ENCODE data around the gene SRRM1. TPM values are rescaled to one million over a fixed set of nuclear protein-coding genes. Genes with fewer than 3 reads are reported as not detected.
"Not testable (repeated sequence)": the region's sequence is repeated elsewhere in the genome, so short reads cannot be mapped to it uniquely, and the experiment has no call there.

The SRRM1 gene
- total RNA-seq, 4 donors from 2014 or later, result 89.6 to 137 (median 120) TPM

DNA sequence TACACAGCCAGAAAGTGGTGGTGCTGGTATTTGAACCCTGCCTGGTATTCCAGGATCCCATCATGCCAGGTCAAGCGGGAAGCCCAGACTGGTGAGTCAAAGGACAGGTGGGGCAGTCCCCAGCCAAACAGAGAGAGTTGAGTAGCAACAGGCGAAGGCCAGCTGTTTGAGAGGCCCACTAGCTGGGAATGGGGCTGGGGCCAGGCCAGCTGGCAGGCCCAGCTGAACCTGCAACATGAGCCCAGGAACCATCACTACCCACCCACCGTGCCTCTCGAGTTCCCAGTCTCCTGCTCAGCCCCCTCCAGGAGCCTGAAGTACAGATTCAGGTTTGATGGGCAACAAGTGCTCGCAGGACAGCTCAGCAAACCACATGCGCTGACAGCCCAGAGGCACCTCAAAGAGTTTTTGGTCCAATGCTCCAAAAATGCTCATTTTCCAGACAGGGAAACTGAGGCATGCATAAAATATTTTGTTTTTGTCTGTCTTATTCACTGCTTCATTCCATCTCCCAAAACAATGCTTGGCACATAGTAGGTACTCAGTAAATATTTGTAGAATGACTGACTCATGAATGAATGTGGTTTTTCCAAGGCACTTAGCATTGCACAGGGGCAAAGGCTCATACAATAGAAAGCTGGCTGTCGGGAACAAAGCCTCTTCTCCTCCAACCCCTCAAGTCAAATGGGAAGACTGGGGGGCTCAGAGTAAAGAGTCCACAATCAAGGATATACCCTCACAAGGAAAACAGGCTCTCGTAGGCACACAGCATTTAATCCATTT is 59.6 kb downstream of the SRRM1 start:
- TF ChIP-seq, protein P1, sequence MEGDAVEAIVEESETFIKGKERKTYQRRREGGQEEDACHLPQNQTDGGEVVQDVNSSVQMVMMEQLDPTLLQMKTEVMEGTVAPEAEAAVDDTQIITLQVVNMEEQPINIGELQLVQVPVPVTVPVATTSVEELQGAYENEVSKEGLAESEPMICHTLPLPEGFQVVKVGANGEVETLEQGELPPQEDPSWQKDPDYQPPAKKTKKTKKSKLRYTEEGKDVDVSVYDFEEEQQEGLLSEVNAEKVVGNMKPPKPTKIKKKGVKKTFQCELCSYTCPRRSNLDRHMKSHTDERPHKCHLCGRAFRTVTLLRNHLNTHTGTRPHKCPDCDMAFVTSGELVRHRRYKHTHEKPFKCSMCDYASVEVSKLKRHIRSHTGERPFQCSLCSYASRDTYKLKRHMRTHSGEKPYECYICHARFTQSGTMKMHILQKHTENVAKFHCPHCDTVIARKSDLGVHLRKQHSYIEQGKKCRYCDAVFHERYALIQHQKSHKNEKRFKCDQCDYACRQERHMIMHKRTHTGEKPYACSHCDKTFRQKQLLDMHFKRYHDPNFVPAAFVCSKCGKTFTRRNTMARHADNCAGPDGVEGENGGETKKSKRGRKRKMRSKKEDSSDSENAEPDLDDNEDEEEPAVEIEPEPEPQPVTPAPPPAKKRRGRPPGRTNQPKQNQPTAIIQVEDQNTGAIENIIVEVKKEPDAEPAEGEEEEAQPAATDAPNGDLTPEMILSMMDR (IDR thresholded peaks at IDR 0.05), result no peak
- no peak for TF ChIP-seq POLR2A (IDR thresholded peaks at IDR 0.05)
- Histone ChIP-seq H3K4me3 (replicated peaks in 1 of 3) (no peak overlapping the region), H3K27me3 (no peaks in the 10 kb centered on the region), H3K36me3 (no peaks in the 10 kb centered on the region), H3K27ac (no peak overlapping the region), H3K9me3 (no peaks in the 10 kb centered on the region), H3K4me1 (peaks cover 7 to 11% of the 10 kb centered on the region in 2 donors)
- WGBS, 2 donors, result 57 to 63% methylated on average over 4 to 8 of the region's 8 CpGs
- intact Hi-C loops (cut with DNase I), result no loop called here
- DNase-seq, result peak; percentile 16 to 23

DNA sequence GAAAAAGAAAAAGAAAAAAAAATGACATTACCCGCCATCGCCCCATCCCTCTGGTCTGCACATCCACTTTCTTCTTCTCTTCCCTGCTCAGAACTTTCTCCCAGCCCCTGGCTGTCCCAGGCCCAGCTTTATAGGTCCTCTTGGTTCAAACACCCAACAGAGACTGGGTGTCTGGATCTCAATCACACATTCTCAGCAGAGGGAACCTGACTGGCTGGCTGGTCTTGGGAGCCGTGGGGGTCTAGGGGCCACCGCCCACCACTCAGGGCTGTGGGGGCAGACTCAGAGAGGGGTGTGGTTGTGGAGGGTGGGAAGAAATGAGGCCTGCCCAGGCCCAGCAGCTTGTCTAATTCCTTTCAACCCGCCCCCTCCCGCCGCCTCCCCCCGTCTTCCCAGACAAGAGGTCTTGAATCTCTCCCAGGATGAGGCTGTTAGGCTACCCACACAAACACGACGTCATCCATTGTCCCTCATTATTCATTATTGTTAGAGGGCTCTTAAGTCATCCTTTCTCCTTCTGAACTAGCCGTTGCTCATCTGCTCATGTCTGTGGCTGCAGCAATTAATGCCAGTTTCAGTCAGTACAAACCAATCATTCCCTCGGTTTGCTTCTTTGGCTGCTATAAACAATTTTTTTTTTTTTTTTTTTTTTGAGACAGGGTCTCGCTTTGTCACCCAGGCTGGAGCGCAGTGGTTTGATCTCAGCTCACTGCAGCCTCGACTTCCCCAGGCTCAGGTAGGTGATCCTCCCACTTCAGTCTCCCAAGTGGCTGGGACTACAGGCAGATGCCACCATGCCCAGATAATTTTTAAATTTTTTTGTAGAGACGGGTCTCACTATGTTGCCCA is 61.5 kb downstream of the SRRM1 start:
- no peaks in the 10 kb centered on the region for H3K36me3 ChIP-seq
- DNase-seq, result no peak
- peak overlapping the region in 1 of 3 donors; percentile 54 for H3K27ac ChIP-seq
- H3K9me3 ChIP-seq, result no peaks in the 10 kb centered on the region
- H3K4me3 ChIP-seq (replicated peaks in 1 of 3), result no peak overlapping the region
- H3K27me3 ChIP-seq, result no peaks in the 10 kb centered on the region
- 73 to 79% methylated on average over 14 to 16 of the region's 16 CpGs for WGBS, 2 donors
- intact Hi-C loops (cut with DNase I), result no loop called here
- TF ChIP-seq POLR2A (IDR thresholded peaks at IDR 0.05), result no peak
- TF ChIP-seq, protein P1 (IDR thresholded peaks at IDR 0.05), result no peak
- H3K4me1 ChIP-seq, result peaks cover 7 to 11% of the 10 kb centered on the region in 2 donors

DNA sequence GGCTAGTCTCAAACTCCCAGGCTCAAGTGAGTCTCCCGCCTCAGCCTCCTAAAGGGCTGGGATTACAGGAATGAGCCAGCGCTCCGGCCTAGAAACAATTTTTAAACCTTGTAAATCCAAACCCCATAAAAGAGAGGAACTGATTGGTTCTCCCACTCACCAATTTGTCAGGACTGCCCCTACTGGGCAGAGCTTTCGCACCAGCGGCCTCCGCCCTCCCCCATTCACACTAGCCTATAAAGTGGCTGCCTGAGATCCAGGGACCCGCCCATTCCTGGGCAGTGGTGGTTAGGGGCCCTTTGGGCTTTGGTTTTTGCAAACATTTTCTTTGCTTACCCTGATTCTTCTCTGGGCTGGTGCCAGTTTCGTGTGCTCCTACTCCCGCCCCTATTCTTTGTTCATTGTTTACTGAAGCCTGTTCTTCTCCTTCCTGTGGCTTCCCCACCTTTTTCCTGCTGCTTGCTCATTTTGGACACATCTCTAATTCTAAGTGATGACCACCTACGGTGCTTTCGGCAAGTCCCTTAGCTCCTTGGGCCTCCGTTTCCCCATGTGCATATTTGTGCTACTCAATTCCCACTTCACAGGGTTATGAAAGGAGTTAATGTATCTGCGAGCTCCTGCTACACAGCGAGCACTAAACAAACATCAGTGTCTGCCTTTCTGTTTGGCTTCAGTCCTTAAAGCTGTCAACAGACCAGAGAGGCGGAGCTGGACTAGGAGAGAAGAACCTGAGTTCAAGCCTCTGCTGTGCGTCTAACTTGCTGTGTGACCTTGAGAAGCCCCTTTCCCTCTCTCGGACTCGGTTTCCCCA is 62.4 kb downstream of the SRRM1 start:
- 18 to 29% methylated on average over 17 to 18 of the region's 18 CpGs for WGBS, 2 donors
- H3K27ac ChIP-seq, result peak overlapping the region in 2 of 3 donors; percentile 45 to 54
- peak in 1 of 2 donors; percentile 12 for TF ChIP-seq POLR2A (IDR thresholded peaks at IDR 0.05)
- TF ChIP-seq, protein P1 (IDR thresholded peaks at IDR 0.05), result no peak
- H3K36me3 ChIP-seq, result no peaks in the 10 kb centered on the region
- peaks cover 7 to 11% of the 10 kb centered on the region in 2 donors for H3K4me1 ChIP-seq
- H3K9me3 ChIP-seq, result no peaks in the 10 kb centered on the region
- intact Hi-C loops (cut with DNase I), result no loop called here
- no peaks in the 10 kb centered on the region for H3K27me3 ChIP-seq
- peak; percentile 85 for DNase-seq
- no peak overlapping the region for H3K4me3 ChIP-seq (replicated peaks in 1 of 3)

DNA sequence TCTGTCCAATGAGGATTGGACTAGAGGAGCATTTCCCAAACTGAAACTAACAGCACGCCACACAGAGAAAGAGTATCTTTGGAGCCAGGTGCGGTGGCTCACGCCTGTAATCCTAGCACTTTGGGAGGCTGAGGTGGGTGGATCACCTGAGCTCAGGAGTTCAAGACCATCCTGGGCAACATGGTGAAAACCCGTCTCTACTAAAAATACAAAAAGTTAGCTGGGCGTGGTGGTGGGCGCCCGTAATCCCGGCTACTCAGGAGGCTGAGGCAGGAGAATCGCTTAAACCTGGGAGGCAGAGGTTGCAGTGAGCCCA is 62.9 kb downstream of the SRRM1 start:
- Histone ChIP-seq H3K27ac (peak overlapping the region in 2 of 3 donors; percentile 45 to 54), H3K4me1 (peaks cover 7 to 11% of the 10 kb centered on the region in 2 donors)
- H3K36me3 ChIP-seq; H3K4me3 ChIP-seq (replicated peaks in 1 of 3); H3K9me3 ChIP-seq; H3K27me3 ChIP-seq; intact Hi-C loops (cut with DNase I); DNase-seq: not testable (repeated sequence)
- 94 to 95% methylated on average over 9 of the region's 9 CpGs for WGBS, 2 donors

DNA sequence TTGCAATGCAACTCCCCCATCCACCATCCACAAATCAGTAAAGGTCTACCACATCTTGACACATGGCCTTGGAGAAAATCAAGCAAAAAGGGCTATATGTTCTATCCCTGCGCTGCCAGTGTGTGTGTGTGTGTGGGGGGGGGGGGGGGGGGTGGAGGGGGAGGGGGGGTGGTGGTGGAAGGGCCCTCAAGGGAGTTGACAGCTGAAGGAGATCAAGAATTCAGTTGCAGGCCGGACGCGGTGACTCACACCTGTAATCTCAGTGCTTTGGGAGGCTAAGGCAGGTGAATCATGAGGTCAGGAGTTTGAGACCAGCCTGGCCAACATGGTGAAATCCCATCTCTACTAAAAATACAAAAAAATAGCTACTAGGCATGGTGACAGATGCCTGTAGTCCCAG is 64.6 kb downstream of the SRRM1 start:
- 94 to 96% methylated on average over 4 of the region's 4 CpGs for WGBS, 2 donors
- no peak overlapping the region for H3K27ac ChIP-seq

More for the DNA sequence above, 64.6 kb downstream of the SRRM1 start:
- no peak for TF ChIP-seq POLR2A (IDR thresholded peaks at IDR 0.05)
- TF ChIP-seq, protein P1 (IDR thresholded peaks at IDR 0.05), result no peak
- H3K36me3 ChIP-seq, result no peaks in the 10 kb centered on the region
- no peaks in the 10 kb centered on the region for H3K27me3 ChIP-seq
- H3K9me3 ChIP-seq, result no peaks in the 10 kb centered on the region
- intact Hi-C loops (cut with DNase I), result no loop called here
- peaks cover 7 to 11% of the 10 kb centered on the region in 2 donors for H3K4me1 ChIP-seq
- no peak overlapping the region for H3K4me3 ChIP-seq (replicated peaks in 1 of 3)
- no peak for DNase-seq
